Stimulated activated CD4-positive, alpha-beta T cell treated with anti-CD3 and anti-CD28 coated beads, TNF-alpha, amount 100 ng/mL, for 48 hours (primary cell): ENCODE data around the gene DRC7.
"Not testable (repeated sequence)": the region's sequence is repeated elsewhere in the genome, so short reads cannot be mapped to it uniquely, and the experiment has no call there.

Experiments used
- DNase-seq, 3 donors: peaks; one replicate each; pipeline ENCODE4 v3.0.0-alpha.2; 2020; ENCODE audit warnings: low read depth in 3 of 3

The DRC7 gene

GRCh38 chr16:57713596-57713995 lies 19.0 kb downstream of the DRC7 start:
- no peak for DNase-seq

- no peak for DNase-seq
Measured at GRCh38 chr16:57714047-57714446, 19.4 kb downstream of the DRC7 start.

GRCh38 chr16:57720142-57720575 lies 25.6 kb downstream of the DRC7 start:
- DNase-seq = peak in 1 of 3 donors; percentile 28

- DNase-seq = no peak
Measured at GRCh38 chr16:57721356-57722209, 27.0 kb downstream of the DRC7 start.

GRCh38 chr16:57722210-57722499 lies 27.5 kb downstream of the DRC7 start:
- DNase-seq = no peak

- DNase-seq = no peak
Measured at GRCh38 chr16:57722651-57723050, 28.0 kb downstream of the DRC7 start.

- no peak for DNase-seq
Measured at GRCh38 chr16:57723170-57723569, 28.6 kb downstream of the DRC7 start.

- DNase-seq = no peak
Measured at GRCh38 chr16:57724531-57724930, 29.9 kb downstream of the DRC7 start.

GRCh38 chr16:57725151-57725550 lies 30.5 kb downstream of the DRC7 start:
- no peak for DNase-seq

GRCh38 chr16:57725554-57725953 lies 30.9 kb downstream of the DRC7 start:
- no peak for DNase-seq

- no peak for DNase-seq
Measured at GRCh38 chr16:57725976-57726375, 31.4 kb downstream of the DRC7 start.

GRCh38 chr16:57726433-57726947 lies 31.9 kb downstream of the DRC7 start:
- DNase-seq = no peak

- no peak for DNase-seq
Measured at GRCh38 chr16:57727610-57728009, 33.0 kb downstream of the DRC7 start.

- no peak for DNase-seq
Measured at GRCh38 chr16:57728336-57729181, 34.0 kb downstream of the DRC7 start.

- no peak for DNase-seq
Measured at GRCh38 chr16:57729182-57729484, 34.5 kb downstream of the DRC7 start.

GRCh38 chr16:57729852-57730251 lies 35.2 kb downstream of the DRC7 start:
- DNase-seq = not testable (repeated sequence)

- DNase-seq = no peak
Measured at GRCh38 chr16:57730771-57731730, 36.4 kb downstream of the DRC7 start.

- DNase-seq = no peak
Measured at GRCh38 chr16:57732037-57732436, 37.4 kb downstream of the DRC7 start.

GRCh38 chr16:57732714-57733113 lies 38.1 kb downstream of the DRC7 start:
- DNase-seq = no peak

GRCh38 chr16:57734308-57734924 lies 39.8 kb downstream of the DRC7 start:
- DNase-seq = no peak
